Panc1 (cell line): ENCODE results near the gene LGR4. TPM values are rescaled to one million over a fixed set of nuclear protein-coding genes. Genes with fewer than 3 reads are reported as not detected.
A peak's percentile ranks its signal among the peaks of the same experiment; 100 is the strongest.

Experiments used
- ATAC-seq: fragments of 200-7000 bp; cut with Tn5 transposase; 2 replicates; pipeline ENCODE4 v1.9.1; 2020; ENCODE audit warnings: mild to moderate bottlenecking, moderate library complexity
- BruUV-seq: library from RNA; stranded (reverse); fragments of 400-500 nt; replicated peaks from 2 replicates; lab custom pipeline; 2021; lab: Mats Ljungman, UMichigan
- CTCF ChIA-PET: fragments of 300-600 bp; sonication (Branson Sonifier 250); formaldehyde crosslinking; loops from one replicate; lab custom pipeline; 2022; ENCODE audit warnings: antibody characterized with exemption; lab: Charles Lee
- POLR2A ChIA-PET: fragments of 300-600 bp; sonication (Branson Sonifier 250); formaldehyde crosslinking; loops from one replicate; lab custom pipeline; 2022; ENCODE audit warnings: antibody characterized with exemption; lab: Charles Lee
- DNase-seq: peaks from one replicate; pipeline ENCODE4 v3.0.0-alpha.2; 2010; ENCODE audit warnings: low read depth, low spot score
- H3K27ac ChIP-seq: 2 replicates; pipeline ENCODE4 v1.5.1; 2011; ENCODE audit warnings: mild to moderate bottlenecking, low read length, inconsistent platforms
- H3K27me3 ChIP-seq: fragments of 200-500 bp; sonication (Bioruptor generic); 2 replicates; pipeline ENCODE4 v1.6.0; 2014; ENCODE audit warnings: low read length, inconsistent platforms; ENCODE audit not compliant: control insufficient read depth, insufficient read depth
- H3K36me3 ChIP-seq: fragments of 200-500 bp; sonication (Bioruptor generic); 2 replicates; pipeline ENCODE4 v1.5.1; 2014; ENCODE audit warnings: inconsistent platforms, mild to moderate bottlenecking, low read length, moderate library complexity; ENCODE audit not compliant: control insufficient read depth, insufficient read depth
- H3K4me1 ChIP-seq: 2 replicates; pipeline ENCODE4 v1.5.1; 2011; ENCODE audit warnings: inconsistent platforms, mild to moderate bottlenecking, low read length, moderate library complexity; ENCODE audit not compliant: control insufficient read depth, insufficient read depth
- H3K4me3 ChIP-seq, 2 experiments: 2 replicates each; pipeline ENCODE4 v1.5.1; 2011 to 2012; ENCODE audit warnings: low read depth in 2 of 2, low read length in 2 of 2, mild to moderate bottlenecking in 2 of 2, inconsistent platforms in 1 of 2, moderate library complexity in 1 of 2
- H3K9me3 ChIP-seq: fragments of 200-500 bp; sonication (Bioruptor generic); 2 replicates; pipeline ENCODE4 v1.5.1; 2014; ENCODE audit warnings: low read depth, mild to moderate bottlenecking, inconsistent platforms, low read length, moderate library complexity; ENCODE audit not compliant: control insufficient read depth, insufficient read depth
- CTCF ChIP-seq: fragments of 450-650 bp; IDR thresholded peaks from 2 replicates; pipeline ENCODE4 v1.5.1; 2017; ENCODE audit warnings: mild to moderate bottlenecking
- POLR2AphosphoS5 ChIP-seq: IDR thresholded peaks from 2 replicates; pipeline ENCODE4 v1.6.1; 2012; ENCODE audit warnings: mild to moderate bottlenecking, low read depth, low read length, moderate library complexity
- SIN3A ChIP-seq: IDR thresholded peaks from 2 replicates; pipeline ENCODE4 v1.6.1; 2012; ENCODE audit warnings: low read depth, mild to moderate bottlenecking, low read length, moderate library complexity, borderline replicate concordance; ENCODE audit not compliant: insufficient read depth
- TCF7L2 ChIP-seq: IDR thresholded peaks from 2 replicates; pipeline ENCODE4 v1.6.1; 2011; ENCODE audit warnings: mild to moderate bottlenecking, low read depth, low read length, inconsistent platforms
- in situ Hi-C: cut with HindIII; loops from 2 replicates; pipeline ENCODE4 v1.10.0; 2016; ENCODE audit warnings: low sequenced_read_pairs, low pct_unique_long_range_greater_than_20kb
- intact Hi-C: fragments of 100-400 bp; cut with micrococcal nuclease; formaldehyde crosslinking; loops from one replicate; pipeline ENCODE4 v1.10.0; 2022; ENCODE audit not compliant: unreplicated experiment
- total RNA-seq: library from RNA; stranded (reverse); gene quantifications from one replicate; pipeline ENCODE4 v1.2.1, GENCODE V29; 2021; ENCODE audit not compliant: unreplicated experiment
- TF ChIP-seq, protein P1 (sequence below), 2 experiments: IDR thresholded peaks; 2 replicates each; pipeline ENCODE4 v1.6.1; 2011 to 2012; ENCODE audit warnings: low read depth in 2 of 2, control low read depth in 1 of 2, low read length in 1 of 2, mild to moderate bottlenecking in 1 of 2, moderate library complexity in 1 of 2; ENCODE audit not compliant: insufficient read depth in 1 of 2

LGR4 gene
- total RNA-seq, 1 experiment from 2014 or later = 61.8 TPM

DNA sequence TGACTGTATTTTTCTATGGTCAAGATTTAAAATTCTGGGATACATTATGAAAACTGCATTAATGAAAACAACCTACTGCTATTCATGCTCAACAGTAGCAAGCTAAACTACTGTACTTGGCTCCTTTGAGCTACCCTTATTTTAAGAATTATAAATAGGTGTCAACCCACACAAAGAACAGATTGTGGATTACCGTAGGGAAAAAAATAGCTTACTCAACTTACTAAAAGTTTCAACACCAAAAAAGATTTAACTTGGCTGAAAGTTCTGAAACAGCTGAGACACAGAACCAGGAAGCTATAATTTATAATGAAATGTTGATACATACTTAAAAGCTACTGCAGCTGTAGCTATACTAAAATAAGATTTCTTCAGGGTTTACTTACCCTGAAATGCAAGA is 23.9 kb upstream of the LGR4 start:
- Histone ChIP-seq H3K4me1 (no peaks in the 10 kb centered on the region), H3K27me3 (no peaks in the 10 kb centered on the region), H3K4me3 (no peak overlapping the region), H3K36me3 (peaks cover 47% of the 10 kb centered on the region), H3K9me3 (no peaks in the 10 kb centered on the region), H3K27ac (no peak overlapping the region)
- DNase-seq (no peak), ATAC-seq (no peak)
- in situ Hi-C loops (no loop called here), intact Hi-C loops (no loop called here)
- TF ChIP-seq, protein P1, sequence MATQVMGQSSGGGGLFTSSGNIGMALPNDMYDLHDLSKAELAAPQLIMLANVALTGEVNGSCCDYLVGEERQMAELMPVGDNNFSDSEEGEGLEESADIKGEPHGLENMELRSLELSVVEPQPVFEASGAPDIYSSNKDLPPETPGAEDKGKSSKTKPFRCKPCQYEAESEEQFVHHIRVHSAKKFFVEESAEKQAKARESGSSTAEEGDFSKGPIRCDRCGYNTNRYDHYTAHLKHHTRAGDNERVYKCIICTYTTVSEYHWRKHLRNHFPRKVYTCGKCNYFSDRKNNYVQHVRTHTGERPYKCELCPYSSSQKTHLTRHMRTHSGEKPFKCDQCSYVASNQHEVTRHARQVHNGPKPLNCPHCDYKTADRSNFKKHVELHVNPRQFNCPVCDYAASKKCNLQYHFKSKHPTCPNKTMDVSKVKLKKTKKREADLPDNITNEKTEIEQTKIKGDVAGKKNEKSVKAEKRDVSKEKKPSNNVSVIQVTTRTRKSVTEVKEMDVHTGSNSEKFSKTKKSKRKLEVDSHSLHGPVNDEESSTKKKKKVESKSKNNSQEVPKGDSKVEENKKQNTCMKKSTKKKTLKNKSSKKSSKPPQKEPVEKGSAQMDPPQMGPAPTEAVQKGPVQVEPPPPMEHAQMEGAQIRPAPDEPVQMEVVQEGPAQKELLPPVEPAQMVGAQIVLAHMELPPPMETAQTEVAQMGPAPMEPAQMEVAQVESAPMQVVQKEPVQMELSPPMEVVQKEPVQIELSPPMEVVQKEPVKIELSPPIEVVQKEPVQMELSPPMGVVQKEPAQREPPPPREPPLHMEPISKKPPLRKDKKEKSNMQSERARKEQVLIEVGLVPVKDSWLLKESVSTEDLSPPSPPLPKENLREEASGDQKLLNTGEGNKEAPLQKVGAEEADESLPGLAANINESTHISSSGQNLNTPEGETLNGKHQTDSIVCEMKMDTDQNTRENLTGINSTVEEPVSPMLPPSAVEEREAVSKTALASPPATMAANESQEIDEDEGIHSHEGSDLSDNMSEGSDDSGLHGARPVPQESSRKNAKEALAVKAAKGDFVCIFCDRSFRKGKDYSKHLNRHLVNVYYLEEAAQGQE (IDR thresholded peaks at IDR 0.05; ENCODE audit: insufficient read depth in 1 of 2, low read depth in 2 of 2, low read length in 1 of 2) = no peak
- no peak for TF ChIP-seq TCF7L2
- POLR2A ChIA-PET = interaction anchor here (0.6 kb wide), 2 partner anchors 19 to 208 kb away, joined by 3 to 9 read pairs; no protein-coding TSS in a partner anchor
- BruUV-seq = TSS peak; percentile 30
- CTCF ChIA-PET = interaction anchor here (0.6 to 1.7 kb wide), 4 partner anchors 11 to 337 kb away, joined by 3 to 7 read pairs (median 3); no protein-coding TSS in a partner anchor

GRCh38 chr11:27495710-27496300 is 23.2 kb upstream of the LGR4 start:
- BruUV-seq = no TSS peak
- no peak for TF ChIP-seq TCF7L2
- TF ChIP-seq SIN3A = no peak
- no peak for TF ChIP-seq POLR2AphosphoS5
- TF ChIP-seq, protein P1 (IDR thresholded peaks at IDR 0.05; ENCODE audit: insufficient read depth in 1 of 2, low read depth in 2 of 2, low read length in 1 of 2) = no peak
- no peak for TF ChIP-seq CTCF
- peaks cover 41% of the 10 kb centered on the region for H3K36me3 ChIP-seq
- in situ Hi-C loops (no loop called here), intact Hi-C loops (no loop called here)
- ChIA-PET CTCF (interaction anchor here (0.6 to 1.7 kb wide), 3 partner anchors 10 to 337 kb away, joined by 3 to 7 read pairs (median 3); no protein-coding TSS in a partner anchor), POLR2A (interaction anchor here (0.6 kb wide), 2 partner anchors 23 to 208 kb away, joined by 3 to 17 read pairs; partner anchors contain the start of gene LGR4)
- ATAC-seq = no peak
- no peaks in the 10 kb centered on the region for H3K27me3 ChIP-seq
- H3K4me3 ChIP-seq = no peak overlapping the region
- H3K4me1 ChIP-seq = no peaks in the 10 kb centered on the region
- DNase-seq = no peak
- H3K27ac ChIP-seq = no peak overlapping the region
- H3K9me3 ChIP-seq = no peaks in the 10 kb centered on the region
